ENCODE results near the gene VSTM2L.

The VSTM2L gene

GRCh38 chr20:37986873-37987601, 84.1 kb downstream of the VSTM2L start:
- ATAC-seq (ENCODE audit: low read depth): no peak
- Histone ChIP-seq H3K36me3 (ENCODE audit: low read depth) (peaks cover 74% of the 10 kb centered on the region), H3K27ac (ENCODE audit: poor library complexity, severe bottlenecking) (no peak overlapping the region), H3K27me3 (ENCODE audit: insufficient read depth, poor library complexity, severe bottlenecking) (no peaks in the 10 kb centered on the region), H3K9me3 (ENCODE audit: severe bottlenecking) (no peaks in the 10 kb centered on the region), H3K4me1 (ENCODE audit: insufficient read depth, poor library complexity, severe bottlenecking) (peaks cover 29% of the 10 kb centered on the region), H3K4me3 (ENCODE audit: severe bottlenecking) (no peak overlapping the region)
- no peak for TF ChIP-seq CTCF (IDR thresholded peaks at IDR 0.05; ENCODE audit: poor library complexity, severe bottlenecking)
- DNase-seq (ENCODE audit: low spot score): no peak

GRCh38 chr20:37987602-37988290, 84.8 kb downstream of the VSTM2L start:
- no peak overlapping the region for H3K4me3 ChIP-seq (ENCODE audit: severe bottlenecking)
- H3K9me3 ChIP-seq (ENCODE audit: severe bottlenecking): no peaks in the 10 kb centered on the region
- DNase-seq (ENCODE audit: low spot score): no peak
- no peak for ATAC-seq (ENCODE audit: low read depth)
- peaks cover 71% of the 10 kb centered on the region for H3K36me3 ChIP-seq (ENCODE audit: low read depth)
- H3K4me1 ChIP-seq (ENCODE audit: insufficient read depth, poor library complexity, severe bottlenecking): peaks cover 36% of the 10 kb centered on the region
- no peaks in the 10 kb centered on the region for H3K27me3 ChIP-seq (ENCODE audit: insufficient read depth, poor library complexity, severe bottlenecking)
- H3K27ac ChIP-seq (ENCODE audit: poor library complexity, severe bottlenecking): no peak overlapping the region
- no peak for TF ChIP-seq CTCF (IDR thresholded peaks at IDR 0.05; ENCODE audit: poor library complexity, severe bottlenecking)

GRCh38 chr20:37988306-37988954, 85.5 kb downstream of the VSTM2L start:
- DNase-seq (ENCODE audit: low spot score): no peak
- Histone ChIP-seq H3K4me3 (ENCODE audit: severe bottlenecking) (no peak overlapping the region), H3K4me1 (ENCODE audit: insufficient read depth, poor library complexity, severe bottlenecking) (peaks cover 41% of the 10 kb centered on the region), H3K9me3 (ENCODE audit: severe bottlenecking) (no peaks in the 10 kb centered on the region), H3K36me3 (ENCODE audit: low read depth) (peaks cover 66% of the 10 kb centered on the region), H3K27ac (ENCODE audit: poor library complexity, severe bottlenecking) (peak overlapping the region; percentile 85), H3K27me3 (ENCODE audit: insufficient read depth, poor library complexity, severe bottlenecking) (no peaks in the 10 kb centered on the region)
- no peak for ATAC-seq (ENCODE audit: low read depth)
- TF ChIP-seq CTCF (IDR thresholded peaks at IDR 0.05; ENCODE audit: poor library complexity, severe bottlenecking): no peak

- no peak for TF ChIP-seq CTCF (IDR thresholded peaks at IDR 0.05; ENCODE audit: poor library complexity, severe bottlenecking)
- Histone ChIP-seq H3K36me3 (ENCODE audit: low read depth) (peaks cover 71% of the 10 kb centered on the region), H3K9me3 (ENCODE audit: severe bottlenecking) (no peaks in the 10 kb centered on the region), H3K27ac (ENCODE audit: poor library complexity, severe bottlenecking) (peak overlapping the region; percentile 85), H3K4me1 (ENCODE audit: insufficient read depth, poor library complexity, severe bottlenecking) (peaks cover 53% of the 10 kb centered on the region), H3K27me3 (ENCODE audit: insufficient read depth, poor library complexity, severe bottlenecking) (no peaks in the 10 kb centered on the region), H3K4me3 (ENCODE audit: severe bottlenecking) (no peak overlapping the region)
- DNase-seq (ENCODE audit: low spot score): no peak
- peak; percentile 11 for ATAC-seq (ENCODE audit: low read depth)
These were observed 86.8 kb downstream of the VSTM2L start for GRCh38 chr20:37989601-37990295.
